OCI-LY7 (cell line): ENCODE results near the gene STOML2. TPM values are rescaled to one million over a fixed set of nuclear protein-coding genes. Genes with fewer than 3 reads are reported as not detected.
A peak's percentile ranks its signal among the peaks of the same experiment; 100 is the strongest.

ENCODE experiments used
- BruUV-seq: library from RNA; stranded (reverse); fragments of 400-500 nt; replicated peaks from 2 replicates; lab custom pipeline; 2021; lab: Mats Ljungman, UMichigan
- CTCF ChIA-PET: fragments of 300-600 bp; sonication (Branson Sonifier 250); formaldehyde crosslinking; loops from one replicate; lab custom pipeline; 2022; ENCODE audit warnings: antibody characterized with exemption; ENCODE audit not compliant: unreplicated experiment; lab: Charles Lee
- POLR2A ChIA-PET: fragments of 300-600 bp; sonication (Branson Sonifier 250); formaldehyde crosslinking; loops from one replicate; lab custom pipeline; 2022; ENCODE audit warnings: antibody characterized with exemption; lab: Charles Lee
- DNase-seq: peaks from one replicate; pipeline ENCODE4 v3.0.0-alpha.2; 2015; ENCODE audit warnings: low spot score
- H2AFZ ChIP-seq: fragments of 200-600 bp; sonication (generic), shearing (Covaris generic); 2 replicates; pipeline ENCODE4 v1.6.1; 2014; ENCODE audit warnings: mild to moderate bottlenecking, antibody characterized with exemption, low read length, moderate library complexity
- H3K27ac ChIP-seq: fragments of 200-600 bp; sonication (generic); 2 replicates; pipeline ENCODE4 v1.5.1; 2014; ENCODE audit warnings: mixed run types, low read depth, mild to moderate bottlenecking, moderate library complexity, low read length, inconsistent platforms; ENCODE audit not compliant: poor library complexity, severe bottlenecking
- H3K36me3 ChIP-seq: fragments of 200-600 bp; sonication (generic); 2 replicates; pipeline ENCODE4 v1.6.1; 2014; ENCODE audit warnings: mild to moderate bottlenecking, antibody characterized with exemption, low read length, moderate library complexity, mixed read lengths; ENCODE audit not compliant: insufficient read depth
- H3K4me1 ChIP-seq: fragments of 200-600 bp; sonication (generic); 2 replicates; pipeline ENCODE4 v1.5.1; 2014; ENCODE audit warnings: mild to moderate bottlenecking, low read length; ENCODE audit not compliant: insufficient read depth, poor library complexity, severe bottlenecking
- H3K4me2 ChIP-seq: fragments of 200-600 bp; sonication (generic); 2 replicates; pipeline ENCODE4 v1.6.1; 2014; ENCODE audit warnings: mild to moderate bottlenecking, low read length
- H3K4me3 ChIP-seq: fragments of 200-600 bp; sonication (generic); 2 replicates; pipeline ENCODE4 v1.5.1; 2014; ENCODE audit warnings: mild to moderate bottlenecking, low read depth, low read length; ENCODE audit not compliant: poor library complexity, severe bottlenecking
- H3K79me2 ChIP-seq: fragments of 200-600 bp; sonication (generic); 2 replicates; pipeline ENCODE4 v1.6.1; 2016; ENCODE audit warnings: low read depth, mild to moderate bottlenecking, low read length, moderate library complexity, mixed read lengths; ENCODE audit not compliant: insufficient read depth
- H3K9me2 ChIP-seq: fragments of 200-600 bp; sonication (generic); 2 replicates; pipeline ENCODE4 v1.6.1; 2016; ENCODE audit warnings: mild to moderate bottlenecking, low read length, mixed read lengths; ENCODE audit not compliant: insufficient read depth
- H3K9me3 ChIP-seq: fragments of 200-600 bp; sonication (generic); 2 replicates; pipeline ENCODE4 v1.6.1; 2014; ENCODE audit warnings: mild to moderate bottlenecking, mixed run types, low read length, mixed read lengths
- H4K20me1 ChIP-seq: fragments of 200-600 bp; sonication (generic); 2 replicates; pipeline ENCODE4 v1.6.1; 2014; ENCODE audit warnings: mild to moderate bottlenecking, antibody characterized with exemption, low read length, moderate library complexity, mixed read lengths; ENCODE audit not compliant: insufficient read depth
- EZH2phosphoT487 ChIP-seq: fragments of 200-600 bp; sonication (generic); IDR thresholded peaks from 2 replicates; pipeline ENCODE4 v1.6.1; 2018; ENCODE audit warnings: low read depth, borderline replicate concordance, mild to moderate bottlenecking, mixed run types, antibody characterized with exemption, low read length, moderate library complexity, mixed read lengths
- intact Hi-C: fragments of 100-400 bp; cut with micrococcal nuclease; formaldehyde crosslinking; loops from one replicate; pipeline ENCODE4 v1.10.0; 2022; ENCODE audit not compliant: unreplicated experiment
- total RNA-seq, 2 experiments: library from RNA; depleted of rRNA in 1 of 2; stranded (reverse); fragments of >200 nt in 1 of 2; shearing (Covaris generic) in 1 of 2; gene quantifications; 2 replicates each; pipeline ENCODE4 v1.2.3, GENCODE V29; 2014 to 2022
- TF ChIP-seq, protein P1 (sequence below): fragments of 200-600 bp; sonication (generic); conservative IDR thresholded peaks from 2 replicates; pipeline ENCODE4 v1.5.1; 2014; ENCODE audit warnings: mild to moderate bottlenecking, antibody characterized with exemption, low read length, moderate library complexity, mixed read lengths

Gene STOML2
- total RNA-seq, 2 experiments from 2014 or later: 155 to 158 TPM

GRCh38 chr9:35085078-35085477 lies 17.9 kb downstream of the STOML2 start:
- H3K9me3 ChIP-seq: no peaks in the 10 kb centered on the region
- no peak overlapping the region for H3K27ac ChIP-seq
- CTCF ChIA-PET: no interaction called here
- H3K36me3 ChIP-seq: peaks cover 29% of the 10 kb centered on the region
- TF ChIP-seq, protein P1, sequence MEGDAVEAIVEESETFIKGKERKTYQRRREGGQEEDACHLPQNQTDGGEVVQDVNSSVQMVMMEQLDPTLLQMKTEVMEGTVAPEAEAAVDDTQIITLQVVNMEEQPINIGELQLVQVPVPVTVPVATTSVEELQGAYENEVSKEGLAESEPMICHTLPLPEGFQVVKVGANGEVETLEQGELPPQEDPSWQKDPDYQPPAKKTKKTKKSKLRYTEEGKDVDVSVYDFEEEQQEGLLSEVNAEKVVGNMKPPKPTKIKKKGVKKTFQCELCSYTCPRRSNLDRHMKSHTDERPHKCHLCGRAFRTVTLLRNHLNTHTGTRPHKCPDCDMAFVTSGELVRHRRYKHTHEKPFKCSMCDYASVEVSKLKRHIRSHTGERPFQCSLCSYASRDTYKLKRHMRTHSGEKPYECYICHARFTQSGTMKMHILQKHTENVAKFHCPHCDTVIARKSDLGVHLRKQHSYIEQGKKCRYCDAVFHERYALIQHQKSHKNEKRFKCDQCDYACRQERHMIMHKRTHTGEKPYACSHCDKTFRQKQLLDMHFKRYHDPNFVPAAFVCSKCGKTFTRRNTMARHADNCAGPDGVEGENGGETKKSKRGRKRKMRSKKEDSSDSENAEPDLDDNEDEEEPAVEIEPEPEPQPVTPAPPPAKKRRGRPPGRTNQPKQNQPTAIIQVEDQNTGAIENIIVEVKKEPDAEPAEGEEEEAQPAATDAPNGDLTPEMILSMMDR: no peak
- no peak for TF ChIP-seq EZH2phosphoT487
- no peak overlapping the region for H3K4me2 ChIP-seq
- no peaks in the 10 kb centered on the region for H3K79me2 ChIP-seq
- intact Hi-C loops: no loop called here
- no peaks in the 10 kb centered on the region for H3K9me2 ChIP-seq
- DNase-seq: no peak
- H4K20me1 ChIP-seq: no peaks in the 10 kb centered on the region
- no TSS peak for BruUV-seq
- H3K4me1 ChIP-seq: peaks cover 11% of the 10 kb centered on the region
- POLR2A ChIA-PET: no interaction called here
- no peak overlapping the region for H3K4me3 ChIP-seq
- no peak overlapping the region for H2AFZ ChIP-seq

DNA sequence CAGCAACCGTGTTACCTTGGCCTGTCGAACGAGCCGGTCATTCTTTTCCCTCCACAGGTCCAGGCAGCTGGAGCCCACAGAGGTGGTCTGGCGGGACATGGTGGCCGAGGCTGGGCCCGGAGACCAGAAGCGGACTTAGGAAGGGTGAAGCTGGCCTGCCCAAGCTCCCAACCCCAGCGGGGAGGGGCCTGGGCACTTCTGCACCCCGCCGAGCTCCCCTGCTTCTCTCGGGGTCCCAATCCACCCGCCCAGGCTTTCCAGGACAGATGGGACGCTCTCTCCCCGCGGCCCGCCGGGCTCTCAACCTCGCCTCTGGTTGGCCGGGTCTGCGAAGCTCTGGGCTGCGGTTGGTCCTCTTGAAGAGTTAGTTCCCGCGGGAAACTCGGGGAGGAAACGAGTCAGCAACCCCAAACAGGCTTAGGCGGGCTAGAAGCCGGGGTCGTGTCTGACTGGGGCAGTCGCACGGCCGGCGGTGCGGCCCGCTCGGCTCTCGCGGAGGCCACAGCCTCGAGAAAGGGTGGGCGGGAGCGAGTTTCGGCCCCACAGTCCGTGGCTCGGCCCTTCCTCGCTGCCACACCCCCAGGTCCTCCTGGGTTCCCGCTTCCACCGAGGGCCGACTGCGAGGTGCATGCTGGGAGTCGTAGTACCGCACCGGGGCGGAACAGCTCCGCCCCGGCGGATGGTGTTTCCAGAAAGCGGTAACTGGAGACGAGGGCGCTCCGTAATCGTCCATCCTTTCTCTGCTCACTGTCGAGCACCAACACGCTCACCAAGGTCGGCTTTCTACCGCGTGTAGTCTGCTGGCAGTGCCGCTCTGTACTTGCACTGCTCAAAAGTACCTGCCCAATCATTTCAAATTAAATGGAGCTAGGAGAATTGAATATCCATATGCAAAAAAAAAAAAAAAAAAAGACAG lies 23.2 kb downstream of the STOML2 start, which contains the start of gene FANCG:
FANCG (minus strand) TSS at position 517 of the 916 bp plus-strand sequence; CDS start at position 99, 418 bp downstream.
- BruUV-seq: no TSS peak
- CTCF ChIA-PET: interaction anchor here (1.0 kb wide), 1 partner anchor 28 kb away, joined by 3 read pairs; no protein-coding TSS in a partner anchor
- DNase-seq: peak; percentile 93
- TF ChIP-seq, protein P1: no peak; the same call in 1 of the 2 replicates
- no peak for TF ChIP-seq EZH2phosphoT487
- no peaks in the 10 kb centered on the region for H3K9me3 ChIP-seq
- peaks cover 26% of the 10 kb centered on the region for H3K4me1 ChIP-seq
- intact Hi-C loops: loop anchor here (1.0 to 10.0 kb wide), 3 partner anchors 24 to 655 kb away; partner anchors contain the start of genes CREB3, STOML2, TESK1 and TLN1
- H3K4me3 ChIP-seq: peak within 1 kb of the TSS; percentile 80
- peaks cover 37% of the 10 kb centered on the region for H3K36me3 ChIP-seq
- peak within 1 kb of the TSS; percentile 80 for H3K27ac ChIP-seq
- POLR2A ChIA-PET: interaction anchor here (0.6 to 3.7 kb wide), 10 partner anchors 9 to 1938 kb away, joined by 3 to 32 read pairs (median 6); partner anchors contain the start of gene STOML2
- H4K20me1 ChIP-seq: peaks cover 12% of the 10 kb centered on the region; the same call in 1 of the 2 replicates
- H3K4me2 ChIP-seq: peak within 1 kb of the TSS; percentile 99
- no peaks in the 10 kb centered on the region for H3K9me2 ChIP-seq
- H2AFZ ChIP-seq: peak within 1 kb of the TSS; percentile 73
- peaks cover 19% of the 10 kb centered on the region for H3K79me2 ChIP-seq
